PC-3 (cell line): ENCODE results near the gene GSG1L. TPM values are rescaled to one million over a fixed set of nuclear protein-coding genes. Genes with fewer than 3 reads are reported as not detected.

Experiments
- ATAC-seq: fragments of 200-7000 bp; cut with Tn5 transposase; 2 replicates; pipeline ENCODE4 v1.9.1; 2020; ENCODE audit warnings: mild to moderate bottlenecking, moderate library complexity
- BruUV-seq: library from RNA; stranded (reverse); fragments of 400-500 nt; replicated peaks from 2 replicates; lab custom pipeline; 2021; lab: Mats Ljungman, UMichigan
- CTCF ChIA-PET: fragments of 300-600 bp; sonication (Branson Sonifier 250); formaldehyde crosslinking; loops from one replicate; lab custom pipeline; 2022; ENCODE audit warnings: antibody characterized with exemption; lab: Charles Lee
- POLR2A ChIA-PET: fragments of 300-600 bp; sonication (Branson Sonifier 250); formaldehyde crosslinking; loops from one replicate; lab custom pipeline; 2022; ENCODE audit warnings: antibody characterized with exemption; ENCODE audit not compliant: unreplicated experiment; lab: Charles Lee
- DNase-seq: peaks from one replicate; pipeline ENCODE4 v3.0.0-alpha.2; 2015
- H2AFZ ChIP-seq: fragments of 300-600 bp; sonication (generic); 2 replicates; pipeline ENCODE4 v1.6.0; 2016; ENCODE audit warnings: antibody characterized with exemption, low read length
- H3F3A ChIP-seq: fragments of 300-600 bp; sonication (generic); one replicate; pipeline ENCODE4 v1.6.0; 2017; ENCODE audit warnings: antibody characterized with exemption, low read length, control low read depth, mild to moderate bottlenecking; ENCODE audit not compliant: unreplicated experiment
- H3K27ac ChIP-seq: fragments of 300-600 bp; sonication (generic); 2 replicates; pipeline ENCODE4 v1.5.1; 2016; ENCODE audit warnings: mild to moderate bottlenecking, low read length
- H3K27me3 ChIP-seq: fragments of 300-600 bp; sonication (generic); 2 replicates; pipeline ENCODE4 v1.6.1; 2016; ENCODE audit warnings: low read length, mixed read lengths
- H3K36me3 ChIP-seq: fragments of 300-600 bp; sonication (generic); 2 replicates; pipeline ENCODE4 v1.6.1; 2016; ENCODE audit warnings: low read depth, mixed run types, low read length, mixed read lengths
- H3K4me1 ChIP-seq: fragments of 300-600 bp; sonication (generic); 2 replicates; pipeline ENCODE4 v1.5.1; 2016; ENCODE audit warnings: low read length; ENCODE audit not compliant: insufficient read depth
- H3K4me2 ChIP-seq: fragments of 300-600 bp; sonication (generic); 2 replicates; pipeline ENCODE4 v1.6.0; 2016; ENCODE audit warnings: low read length
- H3K4me3 ChIP-seq: fragments of 300-600 bp; sonication (generic); 2 replicates; pipeline ENCODE4 v1.5.1; 2016; ENCODE audit warnings: mild to moderate bottlenecking, low read length, mixed read lengths
- H3K79me2 ChIP-seq: fragments of 300-600 bp; sonication (generic); 2 replicates; pipeline ENCODE4 v1.6.1; 2017; ENCODE audit warnings: low read length, mixed read lengths
- H3K9ac ChIP-seq: fragments of 300-600 bp; sonication (generic); 2 replicates; pipeline ENCODE4 v1.6.0; 2016; ENCODE audit warnings: mild to moderate bottlenecking, low read length
- H3K9me2 ChIP-seq: fragments of 300-600 bp; sonication (generic); replicated peaks from 2 replicates; pipeline ENCODE4 v1.6.1; 2016; ENCODE audit warnings: mixed run types, low read length, mixed read lengths
- H3K9me3 ChIP-seq: fragments of 300-600 bp; sonication (generic); 2 replicates; pipeline ENCODE4 v1.6.1; 2016; ENCODE audit warnings: low read length, mixed read lengths
- H4K20me1 ChIP-seq: fragments of 300-600 bp; sonication (generic); 2 replicates; pipeline ENCODE4 v1.6.1; 2016; ENCODE audit warnings: low read length, mixed read lengths
- CTCF ChIP-seq: fragments of 300-600 bp; sonication (generic); conservative IDR thresholded peaks from 2 replicates; pipeline ENCODE4 v1.5.1; 2017; ENCODE audit warnings: antibody characterized with exemption, low read depth, mild to moderate bottlenecking, low read length
- EZH2 ChIP-seq: fragments of 300-600 bp; sonication (generic); IDR thresholded peaks from one replicate; pipeline ENCODE4 v1.6.1; 2017; ENCODE audit warnings: antibody characterized with exemption, mild to moderate bottlenecking, low read length; ENCODE audit not compliant: unreplicated experiment
- EZH2phosphoT487 ChIP-seq: fragments of 300-600 bp; sonication (generic); IDR thresholded peaks from 2 replicates; pipeline ENCODE4 v1.6.1; 2018; ENCODE audit warnings: mild to moderate bottlenecking, antibody characterized with exemption, low read length, borderline replicate concordance
- intact Hi-C: fragments of 100-400 bp; cut with micrococcal nuclease; formaldehyde crosslinking; loops from 2 replicates; pipeline ENCODE4 v1.9.0; 2023
- total RNA-seq: library from RNA; depleted of rRNA; stranded (reverse); fragments of >200 nt; gene quantifications from 2 replicates; pipeline ENCODE4 v1.2.3, GENCODE V29; 2014

Gene GSG1L
- total RNA-seq, 1 experiment from 2014 or later = not detected

- H3K27me3 ChIP-seq = no peaks in the 10 kb centered on the region
- no peaks in the 10 kb centered on the region for H3K36me3 ChIP-seq
- ChIA-PET CTCF (no interaction called here), POLR2A (no interaction called here)
- no peak overlapping the region for H3K4me2 ChIP-seq
- intact Hi-C loops = no loop called here
- DNase-seq = no peak
- H3K9me2 ChIP-seq = no peaks in the 10 kb centered on the region
- no peaks in the 10 kb centered on the region for H3F3A ChIP-seq
- H2AFZ ChIP-seq = no peak overlapping the region
- no TSS peak for BruUV-seq
- no peak overlapping the region for H3K9ac ChIP-seq
- no peak overlapping the region for H3K4me3 ChIP-seq
- no peaks in the 10 kb centered on the region for H3K4me1 ChIP-seq
- no peak for ATAC-seq
- TF ChIP-seq CTCF = no peak
- no peak for TF ChIP-seq EZH2
- TF ChIP-seq EZH2phosphoT487 = no peak
- H3K9me3 ChIP-seq = no peaks in the 10 kb centered on the region
- H3K27ac ChIP-seq = no peak overlapping the region
- no peaks in the 10 kb centered on the region for H3K79me2 ChIP-seq
- no peaks in the 10 kb centered on the region for H4K20me1 ChIP-seq
Measured at GRCh38 chr16:27994686-27995085, 68.8 kb downstream of the GSG1L start.

- H3K9ac ChIP-seq = no peak overlapping the region
- ChIA-PET CTCF (no interaction called here), POLR2A (no interaction called here)
- no peaks in the 10 kb centered on the region for H3K79me2 ChIP-seq
- H3K27ac ChIP-seq = no peak overlapping the region
- DNase-seq = no peak
- H3K4me2 ChIP-seq = no peak overlapping the region
- intact Hi-C loops = no loop called here
- H2AFZ ChIP-seq = no peak overlapping the region
- no peaks in the 10 kb centered on the region for H3F3A ChIP-seq
- H3K9me2 ChIP-seq = no peaks in the 10 kb centered on the region
- no peaks in the 10 kb centered on the region for H4K20me1 ChIP-seq
- ATAC-seq = no peak
- H3K4me1 ChIP-seq = no peaks in the 10 kb centered on the region
- BruUV-seq = no TSS peak
- no peaks in the 10 kb centered on the region for H3K36me3 ChIP-seq
- no peaks in the 10 kb centered on the region for H3K9me3 ChIP-seq
- no peaks in the 10 kb centered on the region for H3K27me3 ChIP-seq
- no peak for TF ChIP-seq CTCF
- no peak for TF ChIP-seq EZH2
- TF ChIP-seq EZH2phosphoT487 = no peak
- no peak overlapping the region for H3K4me3 ChIP-seq
Measured at GRCh38 chr16:27993587-27993986, 69.9 kb downstream of the GSG1L start.

DNA sequence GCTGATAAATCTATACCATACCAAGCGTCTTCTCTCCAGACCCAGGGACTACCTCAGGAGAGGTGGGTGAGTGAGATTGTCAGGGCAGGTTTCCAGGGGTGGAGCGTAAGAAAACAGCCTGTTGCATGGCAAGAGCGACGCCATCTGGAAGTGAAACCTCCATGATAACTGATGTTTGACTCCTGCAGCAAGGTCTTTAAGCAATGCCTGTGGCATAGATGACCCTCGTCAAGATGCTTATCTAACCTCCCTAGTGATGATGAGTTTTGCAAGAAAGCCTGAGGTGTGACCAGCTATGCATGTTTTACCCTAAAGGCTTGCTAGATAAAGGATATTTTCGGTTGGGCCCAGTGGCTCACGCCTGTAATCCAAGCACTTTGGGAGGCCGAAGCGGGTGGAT is 71.6 kb downstream of the GSG1L start:
- H3K4me3 ChIP-seq = no peak overlapping the region
- no peak overlapping the region for H3K4me2 ChIP-seq
- H3K27ac ChIP-seq = no peak overlapping the region
- TF ChIP-seq CTCF (no peak), EZH2phosphoT487 (no peak), EZH2 (no peak)
- CTCF ChIA-PET = no interaction called here
- no peaks in the 10 kb centered on the region for H3F3A ChIP-seq
- no peaks in the 10 kb centered on the region for H3K9me3 ChIP-seq
- H3K79me2 ChIP-seq = no peaks in the 10 kb centered on the region
- H3K4me1 ChIP-seq = no peaks in the 10 kb centered on the region
- DNase-seq (no peak), ATAC-seq (no peak)
- no TSS peak for BruUV-seq
- H3K9me2 ChIP-seq = no peaks in the 10 kb centered on the region
- intact Hi-C loops = no loop called here
- H3K9ac ChIP-seq = no peak overlapping the region
- H3K36me3 ChIP-seq = no peaks in the 10 kb centered on the region
- POLR2A ChIA-PET = no interaction called here
- H4K20me1 ChIP-seq = no peaks in the 10 kb centered on the region
- H3K27me3 ChIP-seq = no peaks in the 10 kb centered on the region; the same call in 1 of the 2 replicates
- no peak overlapping the region for H2AFZ ChIP-seq
